Measurements from ENCODE around the gene SRP72. TPM values are rescaled to one million over a fixed set of nuclear protein-coding genes. Genes with fewer than 3 reads are reported as not detected.

Gene SRP72
- total RNA-seq, 1 experiment from 2014 or later = 146 TPM

Other genes with a start within 250 kb of the SRP72 start
- 13.7 TPM for gene AASDH, start 80.1 kb upstream of the SRP72 start, total RNA-seq (2021; ENCODE audit: unreplicated experiment)
- 78.6 TPM for gene PPAT, start 32.0 kb upstream of the SRP72 start, total RNA-seq (2021; ENCODE audit: unreplicated experiment)
- gene PAICS, start 31.4 kb upstream of the SRP72 start, total RNA-seq (2021; ENCODE audit: unreplicated experiment) = 324 TPM
- not detected for gene ARL9, start 38.2 kb downstream of the SRP72 start, total RNA-seq (2021; ENCODE audit: unreplicated experiment)
- gene HOPX, start 213.7 kb downstream of the SRP72 start, total RNA-seq (2021; ENCODE audit: unreplicated experiment) = 0.42 TPM